Endodermal cell (in vitro differentiated cells): ENCODE measurements around the gene IRGQ. TPM values are rescaled to one million over a fixed set of nuclear protein-coding genes. Genes with fewer than 3 reads are reported as not detected.

Experiments used
- DNase-seq: peaks from one replicate; pipeline ENCODE4 v3.0.0-alpha.2; 2017
- H3K27ac ChIP-seq: 2 replicates; pipeline ENCODE4 v1.5.1; 2013; ENCODE audit warnings: mild to moderate bottlenecking, low read depth, low read length, moderate library complexity
- H3K27me3 ChIP-seq: 2 replicates; pipeline ENCODE4 v1.6.1; 2013; ENCODE audit warnings: mild to moderate bottlenecking, low read length, moderate library complexity; ENCODE audit not compliant: insufficient read depth, control insufficient read depth, poor library complexity, severe bottlenecking
- H3K36me3 ChIP-seq: 2 replicates; pipeline ENCODE4 v1.7.0; 2013; ENCODE audit warnings: mild to moderate bottlenecking, low read length, moderate library complexity; ENCODE audit not compliant: control insufficient read depth, insufficient read depth
- H3K4me1 ChIP-seq: one replicate; pipeline ENCODE4 v1.7.0; 2013; ENCODE audit warnings: low read length; ENCODE audit not compliant: control insufficient read depth, insufficient read depth
- H3K4me3 ChIP-seq: 2 replicates; pipeline ENCODE4 v1.5.1; 2013; ENCODE audit warnings: mild to moderate bottlenecking, low read length, moderate library complexity
- H3K9ac ChIP-seq: 2 replicates; pipeline ENCODE4 v1.6.1; 2013; ENCODE audit warnings: mild to moderate bottlenecking, low read length, moderate library complexity; ENCODE audit not compliant: poor library complexity, severe bottlenecking; ENCODE audit errors: extremely low read depth
- H3K9me3 ChIP-seq: 2 replicates; pipeline ENCODE4 v1.6.1; 2013; ENCODE audit warnings: mild to moderate bottlenecking, low read length, moderate library complexity; ENCODE audit not compliant: control insufficient read depth
- H3K27ac Mint-ChIP-seq: 2 replicates; pipeline ENCODE4 v1.8.0; 2020; ENCODE audit warnings: mixed read lengths
- H3K27me3 Mint-ChIP-seq: 2 replicates; pipeline ENCODE4 v1.8.0; 2021; ENCODE audit warnings: mild to moderate bottlenecking, mixed read lengths; ENCODE audit not compliant: insufficient read depth
- H3K36me3 Mint-ChIP-seq: 2 replicates; pipeline ENCODE4 v1.8.0; 2020; ENCODE audit warnings: low read depth, mixed read lengths
- H3K4me1 Mint-ChIP-seq: 2 replicates; pipeline ENCODE4 v1.8.0; 2020; ENCODE audit warnings: mixed read lengths
- H3K4me3 Mint-ChIP-seq: 2 replicates; pipeline ENCODE4 v1.8.0; 2020; ENCODE audit warnings: mild to moderate bottlenecking, moderate library complexity, mixed read lengths
- H3K9me3 Mint-ChIP-seq: 2 replicates; pipeline ENCODE4 v1.8.0; 2020; ENCODE audit warnings: mild to moderate bottlenecking, mixed read lengths
- WGBS, 2 experiments: methylation state at CpG; one replicate each; pipeline versions ENCODE4 v1.1.5 to v1.1.7; 2013; ENCODE audit warnings: missing lambda C conversion rate in 2 of 2, mixed read lengths in 1 of 2; ENCODE audit not compliant: insufficient coverage in 1 of 2, insufficient read length in 1 of 2; 5-methylcytosine and 5-hydroxymethylcytosine counted together
- long read RNA-seq, 4 experiments: library from polyadenylated mRNA in 2 of 4; library from RNA in 1 of 4; library from capped mRNA in 1 of 4; stranded (forward) in 3 of 4; unstranded in 1 of 4; transcript quantifications; one replicate each; pipeline ENCODE4 v2.0.0, GENCODE V29; 2020 to 2021; ENCODE audit warnings: inconsistent platforms in 1 of 4
- polyA plus RNA-seq, 2 experiments: library from polyadenylated mRNA; stranded (reverse); fragments of 50-300 nt; gene quantifications; one replicate each; pipeline ENCODE4 v1.2.3, GENCODE V29; 2013
- total RNA-seq, 2 donors: library from RNA; stranded (reverse); fragmentation: NEBNext Ultra II Directional in 1 of 2; extraction: Animal tissue kit (Norgen Biotek cat#: 25700) in 1 of 2; gene quantifications; 2 replicates in 1 of 2; 3 replicates in 1 of 2; pipeline ENCODE4 v1.2.1, GENCODE V29; 2021
- TF ChIP-seq, protein P1 (sequence below): fragments of 200-600 bp; sonication (generic); conservative IDR thresholded peaks from 2 replicates; pipeline ENCODE4 v1.5.0; 2021; ENCODE audit warnings: antibody characterized with exemption, mild to moderate bottlenecking

IRGQ gene, protein sequence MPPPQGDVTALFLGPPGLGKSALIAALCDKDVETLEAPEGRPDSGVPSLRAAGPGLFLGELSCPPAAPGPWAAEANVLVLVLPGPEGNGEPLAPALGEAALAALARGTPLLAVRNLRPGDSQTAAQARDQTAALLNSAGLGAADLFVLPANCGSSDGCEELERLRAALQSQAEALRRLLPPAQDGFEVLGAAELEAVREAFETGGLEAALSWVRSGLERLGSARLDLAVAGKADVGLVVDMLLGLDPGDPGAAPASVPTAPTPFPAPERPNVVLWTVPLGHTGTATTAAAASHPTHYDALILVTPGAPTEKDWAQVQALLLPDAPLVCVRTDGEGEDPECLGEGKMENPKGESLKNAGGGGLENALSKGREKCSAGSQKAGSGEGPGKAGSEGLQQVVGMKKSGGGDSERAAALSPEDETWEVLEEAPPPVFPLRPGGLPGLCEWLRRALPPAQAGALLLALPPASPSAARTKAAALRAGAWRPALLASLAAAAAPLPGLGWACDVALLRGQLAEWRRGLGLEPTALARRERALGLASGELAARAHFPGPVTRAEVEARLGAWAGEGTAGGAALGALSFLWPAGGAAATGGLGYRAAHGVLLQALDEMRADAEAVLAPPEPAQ
- total RNA-seq: 10 to 100 TPM; 39.7 to 46.0 TPM
- 10.9 TPM for polyA plus RNA-seq (2013, experiment 1 of 2)
- 11.6 TPM for polyA plus RNA-seq (2013, experiment 2 of 2)
- long read RNA-seq, experiment 1, full-length matches to known transcripts: 7 of 7 reads
- long read RNA-seq, experiment 1, partial matches to known transcripts: 0 of 7 reads
- long read RNA-seq, experiment 1, other reads (novel, unspliced or antisense): 0 of 7 reads
- long read RNA-seq, experiment 2, full-length matches to known transcripts: 42 of 43 reads
- long read RNA-seq, experiment 2, partial matches to known transcripts: 0 of 43 reads
- long read RNA-seq, experiment 2, other reads (novel, unspliced or antisense): 1 of 43 reads
- long read RNA-seq, experiment 3, full-length matches to known transcripts: 11 of 12 reads
- long read RNA-seq, experiment 3, partial matches to known transcripts: 0 of 12 reads
- long read RNA-seq, experiment 3, other reads (novel, unspliced or antisense): 1 of 12 reads
- long read RNA-seq, experiment 4, partial matches to known transcripts: 0 of 1 reads
- long read RNA-seq, experiment 4, other reads (novel, unspliced or antisense): 0 of 1 reads

DNA sequence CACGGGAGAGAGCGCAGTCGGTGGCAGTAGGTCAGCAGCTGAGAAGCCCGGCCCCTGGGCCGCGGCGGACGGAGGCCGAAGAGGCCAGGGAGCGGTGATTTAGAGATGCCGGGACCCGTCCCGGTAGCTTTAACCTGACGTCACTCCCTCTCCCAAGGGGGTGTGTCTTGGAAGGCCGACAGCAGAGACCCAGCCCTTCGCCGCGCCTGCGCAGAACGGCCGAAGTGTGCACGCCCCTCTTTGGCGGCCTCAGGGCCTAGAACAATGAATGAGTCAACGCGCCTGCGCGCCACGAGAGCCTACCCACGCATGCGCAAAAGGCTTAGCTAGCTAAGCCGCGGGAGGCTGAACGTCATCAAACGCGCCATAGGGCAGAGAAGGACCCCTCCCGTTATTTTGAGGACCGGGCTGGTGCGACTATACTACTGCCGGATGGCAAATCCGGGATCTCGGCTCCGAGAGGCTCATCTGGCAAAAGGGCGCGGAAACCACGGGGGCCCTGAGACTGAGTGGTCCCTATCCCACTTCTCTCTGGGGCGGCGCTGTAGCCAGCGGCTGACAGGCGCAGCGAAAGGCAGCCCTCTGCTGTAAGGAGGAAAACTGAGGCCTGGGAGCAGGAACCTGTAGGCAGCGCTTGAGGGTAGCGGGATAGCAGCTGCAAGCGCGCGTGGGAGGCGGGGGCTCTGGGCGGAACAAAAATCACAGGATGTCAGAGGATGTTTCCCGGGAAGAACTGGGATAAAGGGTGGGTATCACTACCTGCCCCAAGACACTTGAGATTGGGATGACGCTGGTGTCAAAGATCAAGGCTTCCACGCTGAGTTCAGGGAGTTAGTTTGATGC, at the start of gene IRGQ, which contains the start of gene ZNF576:
Gene IRGQ, minus strand, starts transcription at position 136 of the 843 bp plus-strand sequence. CDS start 796 bp downstream, outside the sequence.
Gene ZNF576, plus strand, starts transcription at position 597 of the 843 bp plus-strand sequence. CDS start 514 bp downstream, outside the sequence.
- H3K9me3 Mint-ChIP-seq: no peaks in the 10 kb centered on the region
- DNase-seq: peak; percentile 100
- H3K27ac Mint-ChIP-seq: peak within 1 kb of the TSS; percentile 99
- WGBS, 2 experiments: 0% methylated on average over 42 to 60 of the region's 60 CpGs
- TF ChIP-seq, protein P1, sequence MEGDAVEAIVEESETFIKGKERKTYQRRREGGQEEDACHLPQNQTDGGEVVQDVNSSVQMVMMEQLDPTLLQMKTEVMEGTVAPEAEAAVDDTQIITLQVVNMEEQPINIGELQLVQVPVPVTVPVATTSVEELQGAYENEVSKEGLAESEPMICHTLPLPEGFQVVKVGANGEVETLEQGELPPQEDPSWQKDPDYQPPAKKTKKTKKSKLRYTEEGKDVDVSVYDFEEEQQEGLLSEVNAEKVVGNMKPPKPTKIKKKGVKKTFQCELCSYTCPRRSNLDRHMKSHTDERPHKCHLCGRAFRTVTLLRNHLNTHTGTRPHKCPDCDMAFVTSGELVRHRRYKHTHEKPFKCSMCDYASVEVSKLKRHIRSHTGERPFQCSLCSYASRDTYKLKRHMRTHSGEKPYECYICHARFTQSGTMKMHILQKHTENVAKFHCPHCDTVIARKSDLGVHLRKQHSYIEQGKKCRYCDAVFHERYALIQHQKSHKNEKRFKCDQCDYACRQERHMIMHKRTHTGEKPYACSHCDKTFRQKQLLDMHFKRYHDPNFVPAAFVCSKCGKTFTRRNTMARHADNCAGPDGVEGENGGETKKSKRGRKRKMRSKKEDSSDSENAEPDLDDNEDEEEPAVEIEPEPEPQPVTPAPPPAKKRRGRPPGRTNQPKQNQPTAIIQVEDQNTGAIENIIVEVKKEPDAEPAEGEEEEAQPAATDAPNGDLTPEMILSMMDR: no peak
- H3K27me3 Mint-ChIP-seq: no peaks in the 10 kb centered on the region
- Histone ChIP-seq H3K27ac (peak within 1 kb of the TSS; percentile 100), H3K9me3 (no peaks in the 10 kb centered on the region), H3K36me3 (peaks cover 54% of the 10 kb centered on the region), H3K27me3 (no peaks in the 10 kb centered on the region), H3K9ac (peak within 1 kb of the TSS; percentile 95), H3K4me1 (peaks cover 4% of the 10 kb centered on the region), H3K4me3 (peak within 1 kb of the TSS; percentile 94)
- H3K36me3 Mint-ChIP-seq: peaks cover 34% of the 10 kb centered on the region
- H3K4me1 Mint-ChIP-seq: peaks cover 23% of the 10 kb centered on the region
- H3K4me3 Mint-ChIP-seq: peak within 1 kb of the TSS; percentile 89

- TF ChIP-seq, protein P1: no peak
These were observed 48.2 kb upstream of the IRGQ start for GRCh38 chr19:43644181-43644580.

More at GRCh38 chr19:43644181-43644580, 48.2 kb upstream of the IRGQ start:
- peaks cover 18% of the 10 kb centered on the region for H3K36me3 ChIP-seq
- H3K27ac ChIP-seq: no peak overlapping the region
- Mint-ChIP-seq H3K27me3 (peaks cover 53% of the 10 kb centered on the region), H3K27ac (no peak overlapping the region), H3K36me3 (peaks cover 28% of the 10 kb centered on the region), H3K9me3 (peaks cover 24% of the 10 kb centered on the region), H3K4me1 (no peaks in the 10 kb centered on the region), H3K4me3 (no peak overlapping the region)
- peaks cover 18% of the 10 kb centered on the region for H3K27me3 ChIP-seq
- no peak overlapping the region for H3K4me3 ChIP-seq
- no peaks in the 10 kb centered on the region for H3K4me1 ChIP-seq
- WGBS, 2 experiments: 89 to 90% methylated on average over 9 to 13 of the region's 13 CpGs
- no peak for DNase-seq
- peaks cover 10% of the 10 kb centered on the region for H3K9me3 ChIP-seq
- no peak overlapping the region for H3K9ac ChIP-seq
